Neuronal stem cell (in vitro differentiated cells): Measurements from ENCODE around the gene NDUFS2.

Experiments used
- DNase-seq: peaks from one replicate; pipeline ENCODE4 v3.0.0-alpha.2; 2013; ENCODE audit warnings: low spot score
- H2AFZ ChIP-seq: one replicate; pipeline ENCODE4 v1.6.1; 2013; ENCODE audit warnings: mild to moderate bottlenecking, low read length, inconsistent platforms
- H2AK5ac ChIP-seq: 2 replicates; pipeline ENCODE4 v1.6.1; 2013; ENCODE audit warnings: low read depth, mild to moderate bottlenecking, inconsistent platforms, low read length, moderate library complexity, mixed read lengths
- H2BK120ac ChIP-seq: 2 replicates; pipeline ENCODE4 v1.6.1; 2013; ENCODE audit warnings: low read depth, mild to moderate bottlenecking, inconsistent platforms, low read length, moderate library complexity, mixed read lengths
- H2BK12ac ChIP-seq: one replicate; pipeline ENCODE4 v1.6.1; 2013; ENCODE audit warnings: low read length, inconsistent platforms
- H2BK15ac ChIP-seq: 2 replicates; pipeline ENCODE4 v1.6.1; 2013; ENCODE audit warnings: mild to moderate bottlenecking, low read length, inconsistent platforms, mixed read lengths
- H2BK5ac ChIP-seq: one replicate; pipeline ENCODE4 v1.6.1; 2013; ENCODE audit warnings: inconsistent platforms, mild to moderate bottlenecking, low read length, moderate library complexity
- H3K14ac ChIP-seq: one replicate; pipeline ENCODE4 v1.6.1; 2013; ENCODE audit warnings: low read length, inconsistent platforms
- H3K18ac ChIP-seq: 2 replicates; pipeline ENCODE4 v1.6.1; 2013; ENCODE audit warnings: low read length, inconsistent platforms
- H3K23ac ChIP-seq: 2 replicates; pipeline ENCODE4 v1.6.1; 2013; ENCODE audit warnings: low read depth, mild to moderate bottlenecking, mixed read lengths, low read length, inconsistent platforms; ENCODE audit not compliant: poor library complexity
- H3K27ac ChIP-seq: replicated peaks from 3 replicates; pipeline ENCODE4 v1.5.1; 2013; ENCODE audit warnings: low read length, inconsistent platforms
- H3K27me3 ChIP-seq, 3 experiments: 2 replicates each; pipeline ENCODE4 v1.6.1; 2013; ENCODE audit warnings: low read length in 3 of 3, mild to moderate bottlenecking in 2 of 3, inconsistent platforms in 1 of 3, low read depth in 1 of 3, mixed read lengths in 1 of 3, moderate library complexity in 1 of 3; ENCODE audit not compliant: control insufficient read depth in 3 of 3, insufficient read depth in 3 of 3
- H3K36me3 ChIP-seq, 2 donors: replicated peaks in 1 of 2; 2 replicates each; pipeline ENCODE4 v1.6.1; 2013; ENCODE audit warnings: low read length in 2 of 2; ENCODE audit not compliant: control insufficient read depth in 2 of 2, insufficient read depth in 2 of 2
- H3K4ac ChIP-seq: 2 replicates; pipeline ENCODE4 v1.6.1; 2013; ENCODE audit warnings: inconsistent platforms, mild to moderate bottlenecking, low read length, moderate library complexity
- H3K4me1 ChIP-seq, 2 donors: 1 replicate in 1 of 2; 2 replicates in 1 of 2; pipeline ENCODE4 v1.6.1; 2013; ENCODE audit warnings: low read length in 2 of 2, low read depth in 1 of 2; ENCODE audit not compliant: control insufficient read depth in 2 of 2, insufficient read depth in 1 of 2
- H3K4me2 ChIP-seq: one replicate; pipeline ENCODE4 v1.6.1; 2013; ENCODE audit warnings: mild to moderate bottlenecking, low read length, inconsistent platforms; ENCODE audit not compliant: insufficient read depth, poor library complexity, severe bottlenecking
- H3K4me3 ChIP-seq, 2 donors: 2 replicates each; pipeline ENCODE4 v1.5.1; 2013; ENCODE audit warnings: low read length in 2 of 2, mild to moderate bottlenecking in 2 of 2, inconsistent platforms in 1 of 2, moderate library complexity in 1 of 2
- H3K79me1 ChIP-seq: one replicate; pipeline ENCODE4 v1.6.1; 2013; ENCODE audit warnings: low read depth, mild to moderate bottlenecking, inconsistent platforms, low read length, moderate library complexity
- H3K9ac ChIP-seq: one replicate; pipeline ENCODE4 v1.6.1; 2013; ENCODE audit warnings: mild to moderate bottlenecking, low read depth, low read length, inconsistent platforms; ENCODE audit not compliant: poor library complexity
- H3K9me3 ChIP-seq, 2 donors: replicated peaks in 1 of 2; 2 replicates each; pipeline versions ENCODE3 to v1.6.1; 2013; ENCODE audit warnings: low read length in 2 of 2, mild to moderate bottlenecking in 2 of 2, inconsistent platforms in 1 of 2, low read depth in 1 of 2, mixed read lengths in 1 of 2, moderate library complexity in 1 of 2; ENCODE audit not compliant: control insufficient read depth in 2 of 2, insufficient read depth in 1 of 2
- H4K8ac ChIP-seq: one replicate; pipeline ENCODE4 v1.6.1; 2013; ENCODE audit warnings: low read depth, mild to moderate bottlenecking, inconsistent platforms, low read length, moderate library complexity
- H4K91ac ChIP-seq: one replicate; pipeline ENCODE4 v1.6.1; 2013; ENCODE audit warnings: low read length, low read depth, mild to moderate bottlenecking, inconsistent platforms; ENCODE audit not compliant: poor library complexity
- WGBS, 2 donors: extraction: QIAGEN DNeasy Blood & Tissue Kit; methylation state at CpG; one replicate each; pipeline ENCODE4 v1.1.7; 2013; ENCODE audit warnings: missing lambda C conversion rate in 2 of 2, mixed read lengths in 1 of 2; ENCODE audit not compliant: insufficient read length in 2 of 2, insufficient replicate concordance in 1 of 2; ENCODE audit errors: extremely low coverage in 2 of 2; 5-methylcytosine and 5-hydroxymethylcytosine counted together

The NDUFS2 gene

GRCh38 chr1:161180639-161181038 is 21.5 kb upstream of the NDUFS2 start:
- WGBS, 2 donors, result no CpG with 5 or more reads among the region's 1 CpG
- no peak for DNase-seq

DNA sequence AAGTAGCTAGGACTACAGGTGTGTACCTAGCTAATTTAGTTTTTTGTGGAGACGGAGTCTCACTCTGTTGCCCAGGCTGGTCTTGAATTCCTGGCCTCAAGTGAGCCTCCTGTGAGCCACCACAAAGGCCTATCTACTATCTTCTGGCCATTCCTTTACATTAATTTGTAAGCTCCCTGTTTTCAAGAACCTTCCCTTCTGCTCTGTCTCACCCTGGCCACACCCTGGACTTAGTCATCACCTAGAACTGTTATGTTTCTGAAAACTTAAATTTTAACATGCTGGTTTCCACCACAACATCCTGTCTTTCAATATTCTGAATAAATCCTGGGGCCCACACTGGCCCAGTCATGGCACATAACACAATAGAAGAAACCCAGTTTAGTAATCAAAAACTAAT is 20.0 kb upstream of the NDUFS2 start:
- no peak overlapping the region for H2BK15ac ChIP-seq
- no peak overlapping the region for H3K14ac ChIP-seq
- no peak overlapping the region for H3K4me3 ChIP-seq
- no peak overlapping the region for H3K18ac ChIP-seq
- DNase-seq, result no peak
- no peak overlapping the region for H4K8ac ChIP-seq
- H3K27me3 ChIP-seq, result no peaks in the 10 kb centered on the region
- no peaks in the 10 kb centered on the region for H3K9me3 ChIP-seq
- H3K4me2 ChIP-seq, result no peak overlapping the region
- H2AFZ ChIP-seq, result no peak overlapping the region
- no peak overlapping the region for H3K23ac ChIP-seq
- H4K91ac ChIP-seq, result no peak overlapping the region
- no peak overlapping the region for H3K27ac ChIP-seq
- no peaks in the 10 kb centered on the region for H3K36me3 ChIP-seq
- H2BK12ac ChIP-seq, result no peak overlapping the region
- WGBS, 2 donors, result no CpG with 5 or more reads among the region's 1 CpG
- no peak overlapping the region for H3K4ac ChIP-seq
- H3K9ac ChIP-seq, result no peak overlapping the region
- H2BK5ac ChIP-seq, result no peak overlapping the region
- no peak overlapping the region for H2BK120ac ChIP-seq
- no peaks in the 10 kb centered on the region for H3K79me1 ChIP-seq
- peaks cover 0 to 5% of the 10 kb centered on the region in 2 donors for H3K4me1 ChIP-seq
- no peak overlapping the region for H2AK5ac ChIP-seq

More at GRCh38 chr1:161180639-161181038, 21.5 kb upstream of the NDUFS2 start:
- Histone ChIP-seq H4K91ac (no peak overlapping the region), H2BK120ac (no peak overlapping the region), H2BK5ac (no peak overlapping the region), H3K4me2 (no peak overlapping the region), H3K4me1 (peaks cover 6 to 10% of the 10 kb centered on the region in 2 donors), H4K8ac (no peak overlapping the region), H3K9ac (no peak overlapping the region), H3K4me3 (no peak overlapping the region), H3K9me3 (no peaks in the 10 kb centered on the region), H2BK15ac (no peak overlapping the region), H3K27ac (no peak overlapping the region), H2AK5ac (no peak overlapping the region), H3K4ac (no peak overlapping the region), H3K18ac (no peak overlapping the region), H3K36me3 (peaks cover 2 to 5% of the 10 kb centered on the region in 2 donors), H3K79me1 (peaks cover 6% of the 10 kb centered on the region), H3K14ac (no peak overlapping the region), H2BK12ac (no peak overlapping the region), H3K23ac (no peak overlapping the region), H2AFZ (no peak overlapping the region), H3K27me3 (no peaks in the 10 kb centered on the region)

DNA sequence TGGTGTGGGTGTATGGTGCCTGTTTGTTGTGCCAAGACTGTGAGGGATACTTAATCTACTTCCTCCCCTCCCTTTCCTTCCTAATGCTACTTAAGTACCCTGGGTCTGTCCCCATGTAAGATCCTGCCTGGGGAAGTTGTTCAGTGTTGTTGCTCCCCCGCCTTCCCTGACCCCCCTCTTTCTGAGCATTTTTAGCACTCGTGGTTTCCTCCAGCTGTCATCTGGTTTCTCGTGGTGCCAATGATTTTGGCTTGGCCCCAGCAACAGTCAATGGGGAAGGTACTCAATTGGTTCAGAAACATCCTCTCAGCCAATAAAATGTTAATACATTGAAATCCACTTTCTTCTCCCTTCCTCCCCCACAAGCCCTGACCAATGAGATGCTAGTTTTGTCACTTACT is 16.9 kb upstream of the NDUFS2 start:
- Histone ChIP-seq H2BK15ac (no peak overlapping the region), H2BK120ac (no peak overlapping the region), H3K27ac (no peak overlapping the region), H3K23ac (no peak overlapping the region), H3K4me2 (no peak overlapping the region), H3K9me3 (no peaks in the 10 kb centered on the region), H2AFZ (no peak overlapping the region), H2AK5ac (no peak overlapping the region), H3K9ac (no peak overlapping the region), H3K4me1 (no peaks in the 10 kb centered on the region), H3K4ac (no peak overlapping the region), H3K27me3 (no peaks in the 10 kb centered on the region), H3K79me1 (no peaks in the 10 kb centered on the region), H4K91ac (no peak overlapping the region), H2BK5ac (no peak overlapping the region), H4K8ac (no peak overlapping the region), H3K36me3 (no peaks in the 10 kb centered on the region), H2BK12ac (no peak overlapping the region), H3K14ac (no peak overlapping the region), H3K4me3 (no peak overlapping the region), H3K18ac (no peak overlapping the region)
- no peak for DNase-seq
- WGBS, 2 donors, result no CpG with 5 or more reads among the region's 3 CpGs

DNA sequence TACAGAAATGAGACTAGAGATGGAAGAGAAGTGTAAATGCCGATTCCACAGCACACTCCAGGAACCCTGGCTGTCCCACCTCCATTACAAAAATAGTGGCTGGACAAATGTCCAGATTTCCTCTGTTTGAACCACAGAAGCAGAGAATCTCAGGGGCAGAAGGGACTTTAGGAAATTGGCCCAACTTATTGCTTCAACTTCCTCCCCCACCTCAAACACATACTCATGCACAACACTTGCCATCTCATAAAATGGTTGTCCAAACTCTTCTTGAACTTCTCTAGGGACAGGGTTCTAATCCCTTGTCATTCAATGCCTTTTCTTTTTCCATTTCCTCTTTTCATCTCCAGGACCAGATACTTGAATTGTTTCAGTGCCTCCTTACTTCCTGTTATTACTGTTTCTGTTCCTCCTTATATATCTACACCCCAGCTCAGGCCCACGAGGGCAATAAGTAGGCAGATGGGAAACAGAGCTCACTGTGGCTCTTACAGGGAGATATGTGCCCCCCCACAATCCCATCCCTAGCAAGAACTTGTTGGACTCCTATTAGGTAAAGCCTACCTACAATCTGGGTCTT is 16.3 kb upstream of the NDUFS2 start:
- H3K4me2 ChIP-seq, result no peak overlapping the region
- no peaks in the 10 kb centered on the region for H3K4me1 ChIP-seq
- no peaks in the 10 kb centered on the region for H3K79me1 ChIP-seq
- H3K18ac ChIP-seq, result no peak overlapping the region
- no peak overlapping the region for H3K4me3 ChIP-seq
- H3K14ac ChIP-seq, result no peak overlapping the region
- no peaks in the 10 kb centered on the region for H3K36me3 ChIP-seq
- H2AFZ ChIP-seq, result no peak overlapping the region
- no peaks in the 10 kb centered on the region for H3K27me3 ChIP-seq
- no peak overlapping the region for H3K9ac ChIP-seq
- H2BK15ac ChIP-seq, result no peak overlapping the region
- H4K91ac ChIP-seq, result no peak overlapping the region
- H4K8ac ChIP-seq, result no peak overlapping the region
- H2BK120ac ChIP-seq, result no peak overlapping the region
- H2BK12ac ChIP-seq, result no peak overlapping the region
- no peak for DNase-seq
- no peak overlapping the region for H3K27ac ChIP-seq
- H3K23ac ChIP-seq, result no peak overlapping the region
- no peaks in the 10 kb centered on the region for H3K9me3 ChIP-seq
- no peak overlapping the region for H3K4ac ChIP-seq
- H2BK5ac ChIP-seq, result no peak overlapping the region
- no CpG with 5 or more reads among the region's 2 CpGs for WGBS, 2 donors
- no peak overlapping the region for H2AK5ac ChIP-seq
